Nephron (organoid): Measurements from ENCODE around the gene ZHX3.

Experiments
- H3K27ac Mint-ChIP-seq, 3 experiments: 2 replicates each; pipeline ENCODE4 v1.8.0; 2020; ENCODE audit warnings: mixed read lengths in 3 of 3, mild to moderate bottlenecking in 2 of 3, moderate library complexity in 1 of 3
- H3K27me3 Mint-ChIP-seq: 2 replicates; pipeline ENCODE4 v1.8.0; 2021; ENCODE audit warnings: low read depth, mild to moderate bottlenecking, moderate library complexity, mixed read lengths
- H3K36me3 Mint-ChIP-seq: 2 replicates; pipeline ENCODE4 v1.8.0; 2020; ENCODE audit warnings: low read depth, mixed read lengths
- H3K4me1 Mint-ChIP-seq: 2 replicates; pipeline ENCODE4 v1.8.0; 2020; ENCODE audit warnings: mixed read lengths
- H3K4me3 Mint-ChIP-seq, 3 experiments: 2 replicates each; pipeline ENCODE4 v1.8.0; 2020; ENCODE audit warnings: mild to moderate bottlenecking in 3 of 3, mixed read lengths in 3 of 3, moderate library complexity in 2 of 3
- H3K9me3 Mint-ChIP-seq: 2 replicates; pipeline ENCODE4 v1.8.0; 2020; ENCODE audit warnings: mixed read lengths
- TF ChIP-seq, protein P1 (sequence below), 3 experiments: fragments of 200-600 bp; sonication (generic); IDR thresholded peaks; one replicate each; pipeline ENCODE4 v1.5.0; 2021; ENCODE audit warnings: antibody characterized with exemption in 3 of 3; ENCODE audit not compliant: unreplicated experiment in 3 of 3

ZHX3 gene

DNA sequence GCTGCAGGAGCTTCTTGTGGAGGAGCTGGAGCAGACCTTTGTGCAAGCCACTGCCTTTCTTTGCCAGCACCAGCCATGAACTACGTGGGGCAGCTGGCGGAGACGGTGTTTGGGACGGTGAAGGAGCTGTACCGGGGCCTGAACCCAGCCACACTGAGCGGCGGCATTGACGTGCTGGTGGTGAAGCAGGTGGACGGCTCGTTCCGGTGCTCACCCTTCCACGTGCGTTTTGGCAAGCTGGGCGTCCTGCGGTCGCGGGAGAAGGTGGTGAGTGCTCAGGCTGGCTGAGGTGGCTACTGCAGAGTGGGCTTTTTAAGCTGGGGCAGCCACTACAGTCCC, 28.2 kb upstream of the ZHX3 start:
- Mint-ChIP-seq H3K4me1 (peaks cover 17% of the 10 kb centered on the region), H3K27me3 (no peaks in the 10 kb centered on the region), H3K27ac (no peak overlapping the region), H3K4me3 (no peak overlapping the region), H3K9me3 (no peaks in the 10 kb centered on the region), H3K36me3 (peaks cover 4% of the 10 kb centered on the region)
- TF ChIP-seq, protein P1, sequence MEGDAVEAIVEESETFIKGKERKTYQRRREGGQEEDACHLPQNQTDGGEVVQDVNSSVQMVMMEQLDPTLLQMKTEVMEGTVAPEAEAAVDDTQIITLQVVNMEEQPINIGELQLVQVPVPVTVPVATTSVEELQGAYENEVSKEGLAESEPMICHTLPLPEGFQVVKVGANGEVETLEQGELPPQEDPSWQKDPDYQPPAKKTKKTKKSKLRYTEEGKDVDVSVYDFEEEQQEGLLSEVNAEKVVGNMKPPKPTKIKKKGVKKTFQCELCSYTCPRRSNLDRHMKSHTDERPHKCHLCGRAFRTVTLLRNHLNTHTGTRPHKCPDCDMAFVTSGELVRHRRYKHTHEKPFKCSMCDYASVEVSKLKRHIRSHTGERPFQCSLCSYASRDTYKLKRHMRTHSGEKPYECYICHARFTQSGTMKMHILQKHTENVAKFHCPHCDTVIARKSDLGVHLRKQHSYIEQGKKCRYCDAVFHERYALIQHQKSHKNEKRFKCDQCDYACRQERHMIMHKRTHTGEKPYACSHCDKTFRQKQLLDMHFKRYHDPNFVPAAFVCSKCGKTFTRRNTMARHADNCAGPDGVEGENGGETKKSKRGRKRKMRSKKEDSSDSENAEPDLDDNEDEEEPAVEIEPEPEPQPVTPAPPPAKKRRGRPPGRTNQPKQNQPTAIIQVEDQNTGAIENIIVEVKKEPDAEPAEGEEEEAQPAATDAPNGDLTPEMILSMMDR (IDR thresholded peaks at IDR 0.05; ENCODE audit: unreplicated experiment in 3 of 3) = no peak

DNA sequence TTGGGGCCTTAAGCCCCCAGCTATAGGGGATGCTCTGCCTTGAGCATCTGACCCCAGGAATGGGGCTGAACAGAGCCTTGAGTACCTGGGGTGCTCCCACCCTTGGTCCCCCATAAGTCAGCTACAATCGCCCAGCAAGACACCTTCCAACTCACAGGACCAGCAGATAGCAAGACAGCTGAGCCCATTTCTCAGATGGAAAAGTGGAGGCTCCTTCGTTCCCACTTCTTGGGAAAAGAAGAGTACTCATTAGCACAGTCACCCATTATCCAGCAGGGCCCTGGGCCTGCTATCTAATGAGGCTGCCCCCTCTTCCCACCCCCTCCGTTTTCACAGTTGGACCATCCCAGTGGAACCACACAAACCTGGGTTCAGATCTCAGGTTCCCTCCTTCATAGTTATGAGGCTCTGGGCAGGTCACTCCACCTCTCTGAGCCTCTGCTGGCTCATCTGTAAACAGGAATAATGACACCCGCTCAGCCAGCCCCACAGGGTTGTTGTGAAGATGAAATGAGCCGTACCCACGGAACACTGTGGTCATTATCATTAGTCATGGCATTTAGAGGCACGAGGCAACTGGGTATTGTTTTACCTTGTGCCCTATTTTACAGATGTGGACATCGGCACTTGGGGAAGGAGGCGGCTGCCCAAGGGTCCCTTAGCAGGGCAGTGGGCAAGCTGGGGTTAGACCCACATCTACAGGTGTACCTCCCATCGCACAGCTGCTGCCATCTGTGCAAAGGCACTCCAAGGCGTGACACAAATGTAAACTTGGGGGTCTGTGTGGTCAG, 27.6 kb upstream of the ZHX3 start:
- Mint-ChIP-seq H3K27ac (no peak overlapping the region), H3K27me3 (peaks cover 1% of the 10 kb centered on the region), H3K4me1 (peaks cover 20% of the 10 kb centered on the region), H3K4me3 (no peak overlapping the region), H3K36me3 (no peaks in the 10 kb centered on the region), H3K9me3 (no peaks in the 10 kb centered on the region)
- TF ChIP-seq, protein P1 (IDR thresholded peaks at IDR 0.05; ENCODE audit: unreplicated experiment in 3 of 3) = no peak

DNA sequence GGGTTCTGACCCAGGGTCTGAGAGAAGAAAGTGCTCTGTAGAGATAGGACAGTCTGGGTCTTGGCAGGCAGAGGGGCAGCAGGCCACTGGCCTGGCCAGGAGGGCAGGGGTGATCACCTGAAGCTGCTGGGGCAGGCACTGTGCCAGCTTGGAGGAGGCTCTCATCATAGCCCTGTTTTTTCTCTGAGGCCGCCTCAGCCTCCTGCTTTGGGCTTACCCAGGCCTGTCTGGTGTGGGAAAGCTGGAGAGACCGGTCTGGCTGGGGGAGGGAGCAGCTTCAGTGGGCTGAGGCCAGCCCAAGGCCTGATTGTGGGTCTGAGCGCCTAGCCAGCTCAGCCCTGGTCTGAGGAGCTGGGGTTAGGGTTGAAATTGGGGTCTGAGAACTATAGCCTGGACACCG, 26.9 kb upstream of the ZHX3 start:
- H3K36me3 Mint-ChIP-seq = no peaks in the 10 kb centered on the region
- no peaks in the 10 kb centered on the region for H3K9me3 Mint-ChIP-seq
- H3K27ac Mint-ChIP-seq = no peak overlapping the region
- peaks cover 3% of the 10 kb centered on the region for H3K27me3 Mint-ChIP-seq
- TF ChIP-seq, protein P1 (IDR thresholded peaks at IDR 0.05; ENCODE audit: unreplicated experiment in 3 of 3) = no peak
- H3K4me1 Mint-ChIP-seq = peaks cover 20% of the 10 kb centered on the region
- H3K4me3 Mint-ChIP-seq = no peak overlapping the region

DNA sequence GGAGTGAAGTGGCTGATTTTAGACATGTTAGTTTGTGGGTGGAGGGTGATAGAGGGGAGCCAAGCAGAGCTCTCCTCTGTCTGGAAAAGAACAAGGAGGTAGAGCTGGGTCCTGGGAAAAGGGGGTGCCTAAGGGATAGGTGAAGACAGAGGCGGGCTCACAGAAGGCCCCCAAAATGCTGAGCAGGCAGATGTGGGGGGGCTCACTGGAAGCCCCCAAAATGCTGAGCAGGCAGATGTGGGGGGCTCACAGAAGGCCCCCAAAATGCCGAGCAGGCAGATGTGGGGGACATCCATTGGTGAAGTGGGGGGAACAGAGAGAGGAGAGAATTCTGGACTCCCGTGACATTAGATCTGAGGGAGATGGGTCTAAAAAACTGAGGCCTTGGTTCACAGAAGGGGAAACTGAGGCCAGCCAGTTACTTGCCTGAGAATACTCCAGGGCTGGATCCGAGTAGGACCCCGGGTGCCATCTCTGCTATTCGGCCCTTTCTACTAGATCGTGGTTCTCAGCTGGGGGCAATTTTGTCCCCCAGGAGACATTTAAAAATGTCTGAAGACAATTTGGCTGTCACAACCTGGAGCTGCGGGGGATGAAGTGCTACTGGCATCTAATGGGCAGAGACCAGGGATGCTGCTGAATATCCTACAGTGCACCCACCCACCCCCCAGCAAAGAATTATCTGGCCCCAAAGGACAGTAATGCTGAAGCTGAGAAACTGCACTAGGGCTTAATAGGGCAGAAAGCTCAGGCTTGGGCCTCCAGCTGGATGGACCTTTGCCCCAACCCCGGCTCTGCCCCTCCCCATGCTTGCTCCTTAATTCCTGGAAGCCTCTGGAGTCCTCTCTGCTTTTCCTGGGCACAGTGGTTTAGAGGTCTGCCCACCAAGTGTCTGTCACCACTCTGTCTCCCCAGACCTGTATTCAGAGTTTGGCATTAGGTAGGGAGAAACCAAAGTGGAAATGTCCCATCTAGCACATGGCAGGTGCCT, 25.2 kb upstream of the ZHX3 start:
- Mint-ChIP-seq H3K9me3 (no peaks in the 10 kb centered on the region), H3K36me3 (no peaks in the 10 kb centered on the region), H3K27me3 (peaks cover 3% of the 10 kb centered on the region), H3K27ac (no peak overlapping the region), H3K4me1 (peaks cover 13% of the 10 kb centered on the region), H3K4me3 (peak overlapping the region in 1 of 3 experiments; percentile 24)
- TF ChIP-seq, protein P1 (IDR thresholded peaks at IDR 0.05; ENCODE audit: unreplicated experiment in 3 of 3) = no peak

DNA sequence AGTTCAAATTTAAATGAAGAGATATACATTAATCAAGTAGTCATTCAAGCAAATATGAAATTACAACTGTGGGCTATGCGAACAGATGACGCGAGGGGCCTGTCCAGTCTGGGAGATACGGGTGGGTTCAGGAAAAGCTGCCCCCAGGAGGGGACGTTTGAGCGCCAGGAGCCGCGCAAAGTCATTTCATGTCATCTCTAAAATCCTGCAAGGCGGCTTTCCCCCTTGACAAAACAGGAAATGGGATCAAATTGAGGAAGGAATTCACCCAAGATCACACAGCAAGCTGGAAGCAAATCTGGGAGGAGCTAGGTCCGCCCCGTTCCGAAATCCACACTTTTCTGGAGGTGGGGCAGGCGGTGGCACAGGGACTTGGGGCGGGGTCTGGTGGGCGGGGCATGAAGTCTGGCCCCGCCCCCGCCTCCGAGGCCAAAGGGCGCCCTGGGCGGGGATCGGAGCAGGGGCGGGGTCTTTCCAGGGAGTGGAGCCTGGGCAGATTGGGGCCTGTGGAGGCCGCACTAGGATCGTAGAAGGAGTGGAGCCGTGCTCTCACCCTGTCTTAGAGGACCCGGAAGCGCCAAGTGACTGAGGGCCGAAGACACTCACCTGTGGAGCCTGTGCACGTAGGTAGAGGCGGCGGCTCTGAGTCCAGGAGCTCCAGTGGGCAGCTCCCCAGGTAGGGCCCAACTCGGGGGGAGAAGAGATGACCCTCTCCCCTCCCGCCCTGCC, 23.0 kb upstream of the ZHX3 start, which contains the start of gene LPIN3:
LPIN3 (plus strand) TSS at position 495 of the 729 bp plus-strand sequence. CDS start 4,983 bp downstream, outside the sequence.
- no peaks in the 10 kb centered on the region for H3K36me3 Mint-ChIP-seq
- peak within 1 kb of the TSS in 2 of 3 experiments; percentile 21 to 53 for H3K27ac Mint-ChIP-seq
- peak within 1 kb of the TSS; percentile 79 to 83 (median 82) for H3K4me3 Mint-ChIP-seq
- no peaks in the 10 kb centered on the region for H3K9me3 Mint-ChIP-seq
- TF ChIP-seq, protein P1 (IDR thresholded peaks at IDR 0.05; ENCODE audit: unreplicated experiment in 3 of 3) = peak in 1 of 3 experiments; percentile 46
- peaks cover 5% of the 10 kb centered on the region for H3K4me1 Mint-ChIP-seq
- H3K27me3 Mint-ChIP-seq = peaks cover 3% of the 10 kb centered on the region
